Suprapubic skin (tissue), 4 donors: Measurements from ENCODE around the gene PLA2G15. TPM values are rescaled to one million over a fixed set of nuclear protein-coding genes. Genes with fewer than 3 reads are reported as not detected.

Experiments used
- DNase-seq, 2 donors: peaks; one replicate each; pipeline ENCODE4 v3.0.0-alpha.2; 2019; ENCODE audit warnings: low spot score in 2 of 2
- H3K27ac ChIP-seq: fragments of 200-600 bp; sonication (generic); one replicate; pipeline ENCODE4 v1.5.1; 2019
- H3K27me3 ChIP-seq: fragments of 200-600 bp; sonication (generic); one replicate; pipeline ENCODE4 v1.5.1; 2019
- H3K36me3 ChIP-seq: fragments of 200-600 bp; sonication (generic); one replicate; pipeline ENCODE4 v1.5.1; 2019
- H3K4me1 ChIP-seq: fragments of 200-600 bp; sonication (generic); one replicate; pipeline ENCODE4 v1.5.1; 2019
- H3K4me3 ChIP-seq: fragments of 200-600 bp; sonication (generic); one replicate; pipeline ENCODE4 v1.5.1; 2019; ENCODE audit warnings: mild to moderate bottlenecking
- H3K9me3 ChIP-seq: fragments of 200-600 bp; sonication (generic); one replicate; pipeline ENCODE4 v1.5.1; 2019
- EP300 ChIP-seq: sonication (generic); formaldehyde crosslinking; IDR thresholded peaks from one replicate; pipeline ENCODE4 v1.6.1; 2017; ENCODE audit warnings: antibody characterized with exemption
- POLR2A ChIP-seq, 2 donors: fragments of 450-650 bp; IDR thresholded peaks; one replicate each; pipeline ENCODE4 v1.6.1; 2017; ENCODE audit warnings: antibody characterized with exemption in 2 of 2, mild to moderate bottlenecking in 2 of 2, moderate library complexity in 2 of 2
- POLR2AphosphoS5 ChIP-seq, 3 donors: sonication (generic); formaldehyde crosslinking; IDR thresholded peaks; one replicate each; pipeline ENCODE4 v1.6.1; 2017; ENCODE audit warnings: antibody characterized with exemption in 3 of 3
- WGBS: methylation state at CpG from one replicate; pipeline ENCODE4 v1.1.5; 2018; 5-methylcytosine and 5-hydroxymethylcytosine counted together
- total RNA-seq, 4 donors: library from RNA; depleted of rRNA; stranded (reverse); fragments of >200 nt; gene quantifications; one replicate each; pipeline ENCODE4 v1.1.0, GENCODE V29; 2016
- TF ChIP-seq, protein P1 (sequence below), 2 donors: fragments of 200-600 bp in 1 of 2; fragments of 450-650 bp in 1 of 2; sonication (generic) in 1 of 2; IDR thresholded peaks; one replicate each; pipeline ENCODE4 v1.5.1; 2016 to 2019; ENCODE audit warnings: antibody characterized with exemption in 2 of 2, mild to moderate bottlenecking in 1 of 2, moderate library complexity in 1 of 2

The PLA2G15 gene
- total RNA-seq, 4 donors from 2014 or later = 11.2 to 26.6 (median 23.6) TPM

DNA sequence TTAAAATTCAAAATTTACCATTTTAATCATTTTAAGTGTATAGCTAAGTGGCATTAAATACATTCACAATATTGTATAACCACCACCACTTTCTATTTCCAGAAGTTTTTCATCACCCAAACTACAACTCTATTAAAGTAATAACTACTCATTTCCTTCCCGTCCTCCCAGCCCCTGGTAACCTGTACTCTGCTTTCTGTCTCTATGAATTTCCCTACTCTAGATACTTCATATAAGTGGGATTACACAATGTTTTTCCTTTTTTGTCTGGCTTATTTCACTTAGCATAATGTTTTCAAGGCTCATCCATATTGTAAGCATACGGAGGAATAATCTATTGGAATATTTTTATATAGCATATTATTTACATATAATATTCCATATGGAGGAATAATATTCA, 38.9 kb upstream of the PLA2G15 start:
- Histone ChIP-seq H3K36me3 (peaks cover 8% of the 10 kb centered on the region), H3K27ac (no peak overlapping the region), H3K4me3 (no peak overlapping the region), H3K4me1 (no peaks in the 10 kb centered on the region), H3K9me3 (no peaks in the 10 kb centered on the region), H3K27me3 (no peaks in the 10 kb centered on the region)
- DNase-seq = no peak
- no peak for TF ChIP-seq POLR2A (IDR thresholded peaks at IDR 0.05)
- TF ChIP-seq EP300 = no peak
- TF ChIP-seq, protein P1, sequence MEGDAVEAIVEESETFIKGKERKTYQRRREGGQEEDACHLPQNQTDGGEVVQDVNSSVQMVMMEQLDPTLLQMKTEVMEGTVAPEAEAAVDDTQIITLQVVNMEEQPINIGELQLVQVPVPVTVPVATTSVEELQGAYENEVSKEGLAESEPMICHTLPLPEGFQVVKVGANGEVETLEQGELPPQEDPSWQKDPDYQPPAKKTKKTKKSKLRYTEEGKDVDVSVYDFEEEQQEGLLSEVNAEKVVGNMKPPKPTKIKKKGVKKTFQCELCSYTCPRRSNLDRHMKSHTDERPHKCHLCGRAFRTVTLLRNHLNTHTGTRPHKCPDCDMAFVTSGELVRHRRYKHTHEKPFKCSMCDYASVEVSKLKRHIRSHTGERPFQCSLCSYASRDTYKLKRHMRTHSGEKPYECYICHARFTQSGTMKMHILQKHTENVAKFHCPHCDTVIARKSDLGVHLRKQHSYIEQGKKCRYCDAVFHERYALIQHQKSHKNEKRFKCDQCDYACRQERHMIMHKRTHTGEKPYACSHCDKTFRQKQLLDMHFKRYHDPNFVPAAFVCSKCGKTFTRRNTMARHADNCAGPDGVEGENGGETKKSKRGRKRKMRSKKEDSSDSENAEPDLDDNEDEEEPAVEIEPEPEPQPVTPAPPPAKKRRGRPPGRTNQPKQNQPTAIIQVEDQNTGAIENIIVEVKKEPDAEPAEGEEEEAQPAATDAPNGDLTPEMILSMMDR (IDR thresholded peaks at IDR 0.05) = no peak
- TF ChIP-seq POLR2AphosphoS5 (IDR thresholded peaks at IDR 0.05) = no peak
- 93% methylated on average over 2 of the region's 2 CpGs for WGBS

DNA sequence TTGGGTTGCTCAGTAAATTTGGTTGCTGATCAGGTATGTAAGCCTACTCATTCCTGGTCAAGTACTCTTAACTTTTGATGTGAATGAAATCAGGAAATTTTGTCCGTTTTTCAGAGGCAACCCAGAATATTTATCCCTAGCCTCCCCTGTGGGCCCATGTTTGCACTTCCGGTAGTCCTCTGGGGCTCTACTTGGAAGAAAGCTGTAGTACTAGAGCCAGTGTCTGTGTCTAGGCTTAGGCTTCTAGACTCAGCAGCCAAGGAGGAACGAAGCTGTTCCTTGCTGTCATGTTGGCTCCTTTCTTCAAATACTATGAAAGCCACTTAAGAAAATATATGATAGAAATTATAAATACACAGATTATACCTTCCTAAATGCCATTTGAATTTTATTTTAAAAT, 30.4 kb upstream of the PLA2G15 start:
- TF ChIP-seq EP300 (no peak), POLR2AphosphoS5 (IDR thresholded peaks at IDR 0.05) (no peak), POLR2A (IDR thresholded peaks at IDR 0.05) (no peak)
- TF ChIP-seq, protein P1 (IDR thresholded peaks at IDR 0.05) = no peak
- no peak overlapping the region for H3K4me3 ChIP-seq
- H3K27ac ChIP-seq = no peak overlapping the region
- WGBS = 63% methylated on average over 3 of the region's 3 CpGs
- H3K9me3 ChIP-seq = no peaks in the 10 kb centered on the region
- no peaks in the 10 kb centered on the region for H3K27me3 ChIP-seq
- H3K4me1 ChIP-seq = no peaks in the 10 kb centered on the region
- peaks cover 4% of the 10 kb centered on the region for H3K36me3 ChIP-seq
- DNase-seq = no peak

DNA sequence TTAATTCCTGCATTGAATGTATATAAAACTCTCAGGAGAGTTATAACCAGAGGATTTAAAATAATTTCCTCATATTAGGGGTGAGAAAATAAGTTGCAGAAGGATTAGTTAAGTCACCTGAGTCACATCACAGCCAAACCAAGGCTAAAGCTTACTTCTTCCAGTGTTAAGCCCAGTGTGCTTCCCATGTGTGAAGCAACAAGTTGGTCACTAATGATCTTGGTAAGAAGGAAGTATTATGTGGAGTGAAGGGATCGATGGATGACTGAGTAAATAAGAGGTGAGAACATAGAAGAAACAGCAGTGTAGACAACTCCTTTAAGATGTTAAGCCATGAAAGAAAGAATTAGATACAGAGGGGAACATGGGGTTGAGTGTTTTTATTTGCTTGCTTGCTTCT, 29.9 kb upstream of the PLA2G15 start:
- H3K4me3 ChIP-seq = no peak overlapping the region
- peaks cover 4% of the 10 kb centered on the region for H3K36me3 ChIP-seq
- TF ChIP-seq EP300 = no peak
- TF ChIP-seq, protein P1 (IDR thresholded peaks at IDR 0.05) = no peak
- TF ChIP-seq POLR2AphosphoS5 (IDR thresholded peaks at IDR 0.05) = no peak
- no peak for TF ChIP-seq POLR2A (IDR thresholded peaks at IDR 0.05)
- H3K4me1 ChIP-seq = no peaks in the 10 kb centered on the region
- no peak for DNase-seq
- no peaks in the 10 kb centered on the region for H3K27me3 ChIP-seq
- no peak overlapping the region for H3K27ac ChIP-seq
- WGBS = 100% methylated on average over 1 of the region's 1 CpG
- no peaks in the 10 kb centered on the region for H3K9me3 ChIP-seq

DNA sequence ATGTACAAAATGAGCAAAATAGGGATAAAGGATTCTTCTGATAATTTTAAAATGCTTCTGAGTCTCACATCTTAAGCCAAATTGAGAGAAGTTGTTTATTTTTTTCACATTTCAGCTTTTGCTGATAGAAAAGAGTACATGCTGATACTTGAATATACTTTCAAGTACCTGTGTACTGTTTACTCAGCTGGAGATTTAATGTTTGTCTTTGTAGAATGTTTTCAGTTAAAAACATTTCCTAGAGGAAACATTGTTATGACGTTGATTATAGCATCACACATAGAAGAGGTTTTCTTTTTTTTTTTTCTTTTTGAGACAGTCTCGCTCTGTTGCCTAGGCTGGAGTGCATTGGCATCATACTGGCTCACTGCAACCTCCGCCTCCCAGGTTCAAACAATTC, 28.9 kb upstream of the PLA2G15 start:
- Histone ChIP-seq H3K36me3 (peaks cover 4% of the 10 kb centered on the region), H3K9me3 (no peaks in the 10 kb centered on the region), H3K27me3 (no peaks in the 10 kb centered on the region), H3K27ac (no peak overlapping the region), H3K4me3 (no peak overlapping the region), H3K4me1 (no peaks in the 10 kb centered on the region)
- no peak for DNase-seq
- TF ChIP-seq EP300 (no peak), POLR2A (IDR thresholded peaks at IDR 0.05) (no peak), POLR2AphosphoS5 (IDR thresholded peaks at IDR 0.05) (no peak)
- TF ChIP-seq, protein P1 (IDR thresholded peaks at IDR 0.05) = no peak
- WGBS = 96% methylated on average over 3 of the region's 3 CpGs

DNA sequence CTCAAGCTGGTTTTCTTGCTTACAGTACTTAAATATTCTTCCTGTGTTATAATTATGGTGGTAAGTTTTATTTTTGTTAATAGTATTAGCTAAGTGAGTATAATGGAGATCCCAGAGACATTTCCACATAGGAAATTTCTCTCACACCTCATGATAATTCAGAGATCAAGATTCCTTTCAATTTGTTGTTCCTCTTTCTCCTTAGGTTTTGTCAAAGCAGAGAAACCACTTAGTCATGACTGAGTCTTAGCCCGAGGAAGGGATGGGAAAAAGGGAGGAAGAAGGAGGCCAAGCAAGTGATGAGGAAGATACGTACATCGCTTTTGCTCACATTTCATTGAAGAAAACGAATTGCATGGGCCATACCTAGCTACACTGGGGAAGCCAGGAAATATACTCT, 27.7 kb upstream of the PLA2G15 start:
- H3K27me3 ChIP-seq = no peaks in the 10 kb centered on the region
- H3K9me3 ChIP-seq = no peaks in the 10 kb centered on the region
- TF ChIP-seq POLR2A (IDR thresholded peaks at IDR 0.05) = no peak
- no peak for TF ChIP-seq EP300
- TF ChIP-seq, protein P1 (IDR thresholded peaks at IDR 0.05) = no peak
- TF ChIP-seq POLR2AphosphoS5 (IDR thresholded peaks at IDR 0.05) = no peak
- 87% methylated on average over 4 of the region's 4 CpGs for WGBS
- no peak for DNase-seq
- H3K4me1 ChIP-seq = no peaks in the 10 kb centered on the region
- H3K27ac ChIP-seq = no peak overlapping the region
- H3K36me3 ChIP-seq = peaks cover 4% of the 10 kb centered on the region
- no peak overlapping the region for H3K4me3 ChIP-seq
